A673 (cell line): ENCODE results near the gene SLC26A1. TPM values are rescaled to one million over a fixed set of nuclear protein-coding genes. Genes with fewer than 3 reads are reported as not detected.

Source experiments
- BruUV-seq: library from RNA; stranded (reverse); fragments of 400-500 nt; replicated peaks from 2 replicates; lab custom pipeline; 2021; lab: Mats Ljungman, UMichigan
- CTCF ChIA-PET: fragments of 300-600 bp; sonication (Branson Sonifier 250); formaldehyde crosslinking; loops from one replicate; lab custom pipeline; 2022; ENCODE audit warnings: antibody characterized with exemption; lab: Charles Lee
- POLR2A ChIA-PET: fragments of 300-600 bp; sonication (Branson Sonifier 250); formaldehyde crosslinking; loops from one replicate; lab custom pipeline; 2022; ENCODE audit warnings: antibody characterized with exemption; ENCODE audit not compliant: low non-redundant PET; lab: Charles Lee
- DNase-seq: peaks from one replicate; pipeline ENCODE4 v3.0.0-alpha.2; 2015; ENCODE audit warnings: low spot score
- H3K27ac ChIP-seq: fragments of 200-600 bp; sonication (generic); 2 replicates; pipeline ENCODE4 v1.5.1; 2016; ENCODE audit warnings: mixed run types, low read depth, mild to moderate bottlenecking, mixed read lengths, antibody characterized with exemption, low read length; ENCODE audit not compliant: poor library complexity, severe bottlenecking
- H3K27me3 ChIP-seq: fragments of 200-600 bp; sonication (generic); replicated peaks from 2 replicates; pipeline ENCODE4 v1.6.1; 2017; ENCODE audit warnings: mixed run types, low read depth, mild to moderate bottlenecking, mixed read lengths, antibody characterized with exemption, low read length; ENCODE audit not compliant: insufficient read depth, poor library complexity
- H3K36me3 ChIP-seq: fragments of 200-600 bp; sonication (generic); 2 replicates; pipeline ENCODE4 v1.6.1; 2016; ENCODE audit warnings: mixed run types, mild to moderate bottlenecking, mixed read lengths, antibody characterized with exemption, low read length; ENCODE audit not compliant: insufficient read depth, poor library complexity, severe bottlenecking
- H3K4me1 ChIP-seq: fragments of 200-600 bp; sonication (generic); 2 replicates; pipeline ENCODE4 v1.6.1; 2017; ENCODE audit warnings: mixed run types, mild to moderate bottlenecking, mixed read lengths, antibody characterized with exemption, low read length; ENCODE audit not compliant: insufficient read depth, poor library complexity, severe bottlenecking
- H3K4me3 ChIP-seq: fragments of 200-600 bp; sonication (generic); 2 replicates; pipeline ENCODE4 v1.5.1; 2016; ENCODE audit warnings: low read depth, mixed run types, mild to moderate bottlenecking, mixed read lengths, low read length; ENCODE audit not compliant: poor library complexity, severe bottlenecking
- H3K9me3 ChIP-seq: fragments of 200-600 bp; sonication (generic); 2 replicates; pipeline ENCODE4 v1.6.1; 2016; ENCODE audit warnings: mixed run types, low read depth, mild to moderate bottlenecking, mixed read lengths, antibody characterized with exemption, low read length; ENCODE audit not compliant: poor library complexity, severe bottlenecking
- EZH2 ChIP-seq: fragments of 200-600 bp; sonication (generic); IDR thresholded peaks from 2 replicates; pipeline ENCODE4 v1.6.1; 2017; ENCODE audit warnings: borderline replicate concordance, low read depth, mild to moderate bottlenecking, mixed read lengths, antibody characterized with exemption, low read length; ENCODE audit not compliant: poor library complexity, severe bottlenecking
- intact Hi-C: fragments of 100-400 bp; cut with micrococcal nuclease; formaldehyde crosslinking; loops from one replicate; pipeline ENCODE4 v1.10.0; 2022; ENCODE audit not compliant: unreplicated experiment
- total RNA-seq: library from RNA; stranded (reverse); gene quantifications from 2 replicates; pipeline ENCODE4 v1.2.3, GENCODE V29; 2021
- TF ChIP-seq, protein P1 (sequence below): fragments of 300-800, 200-600 bp; sonication (generic); conservative IDR thresholded peaks from 2 replicates; pipeline ENCODE4 v1.5.1; 2017; ENCODE audit warnings: low read depth, mild to moderate bottlenecking, antibody characterized with exemption, low read length, moderate library complexity, mixed read lengths

SLC26A1 gene
- total RNA-seq, 1 experiment from 2014 or later: 0.30 TPM

GRCh38 chr4:960636-961350 is 32.4 kb downstream of the SLC26A1 start:
- CTCF ChIA-PET: no interaction called here
- no peak overlapping the region for H3K27ac ChIP-seq
- no peak overlapping the region for H3K4me3 ChIP-seq
- no peaks in the 10 kb centered on the region for H3K27me3 ChIP-seq
- H3K4me1 ChIP-seq: no peaks in the 10 kb centered on the region
- no TSS peak for BruUV-seq
- no peak for TF ChIP-seq EZH2
- no peaks in the 10 kb centered on the region for H3K9me3 ChIP-seq
- intact Hi-C loops: no loop called here
- no peak for DNase-seq
- POLR2A ChIA-PET: no interaction called here
- no peaks in the 10 kb centered on the region for H3K36me3 ChIP-seq

DNA sequence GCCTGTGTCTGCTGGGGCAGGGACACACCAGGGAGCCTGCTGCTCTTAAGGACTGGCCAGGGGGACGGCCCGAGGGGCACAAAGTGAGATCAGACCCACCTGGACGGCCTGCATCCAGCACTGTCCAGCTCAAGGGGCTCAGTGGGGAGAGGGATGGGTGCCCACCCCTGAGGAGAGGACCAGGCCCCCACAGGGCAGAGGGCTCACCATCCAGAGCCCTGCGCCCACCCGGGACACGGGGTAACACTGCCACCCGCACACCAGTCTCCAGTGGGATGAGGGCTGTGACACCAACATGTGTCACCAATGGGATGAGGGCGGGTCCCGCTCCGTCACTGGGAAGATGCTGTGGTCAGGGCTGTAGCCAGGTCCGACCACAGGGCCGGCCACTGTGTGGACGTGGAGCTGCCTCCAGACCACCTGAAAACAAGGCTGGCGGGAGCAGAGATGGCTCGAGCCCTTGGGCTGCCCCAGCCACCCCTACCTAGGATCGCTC is 33.0 kb downstream of the SLC26A1 start:
- Histone ChIP-seq H3K27ac (no peak overlapping the region), H3K36me3 (no peaks in the 10 kb centered on the region), H3K27me3 (no peaks in the 10 kb centered on the region), H3K4me1 (no peaks in the 10 kb centered on the region), H3K4me3 (no peak overlapping the region), H3K9me3 (no peaks in the 10 kb centered on the region)
- TF ChIP-seq, protein P1, sequence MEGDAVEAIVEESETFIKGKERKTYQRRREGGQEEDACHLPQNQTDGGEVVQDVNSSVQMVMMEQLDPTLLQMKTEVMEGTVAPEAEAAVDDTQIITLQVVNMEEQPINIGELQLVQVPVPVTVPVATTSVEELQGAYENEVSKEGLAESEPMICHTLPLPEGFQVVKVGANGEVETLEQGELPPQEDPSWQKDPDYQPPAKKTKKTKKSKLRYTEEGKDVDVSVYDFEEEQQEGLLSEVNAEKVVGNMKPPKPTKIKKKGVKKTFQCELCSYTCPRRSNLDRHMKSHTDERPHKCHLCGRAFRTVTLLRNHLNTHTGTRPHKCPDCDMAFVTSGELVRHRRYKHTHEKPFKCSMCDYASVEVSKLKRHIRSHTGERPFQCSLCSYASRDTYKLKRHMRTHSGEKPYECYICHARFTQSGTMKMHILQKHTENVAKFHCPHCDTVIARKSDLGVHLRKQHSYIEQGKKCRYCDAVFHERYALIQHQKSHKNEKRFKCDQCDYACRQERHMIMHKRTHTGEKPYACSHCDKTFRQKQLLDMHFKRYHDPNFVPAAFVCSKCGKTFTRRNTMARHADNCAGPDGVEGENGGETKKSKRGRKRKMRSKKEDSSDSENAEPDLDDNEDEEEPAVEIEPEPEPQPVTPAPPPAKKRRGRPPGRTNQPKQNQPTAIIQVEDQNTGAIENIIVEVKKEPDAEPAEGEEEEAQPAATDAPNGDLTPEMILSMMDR: no peak
- TF ChIP-seq EZH2: no peak
- no TSS peak for BruUV-seq
- ChIA-PET CTCF (no interaction called here), POLR2A (no interaction called here)
- intact Hi-C loops: no loop called here
- DNase-seq: no peak

- no TSS peak for BruUV-seq
- H3K4me3 ChIP-seq: no peak overlapping the region
- DNase-seq: no peak
- CTCF ChIA-PET: no interaction called here
- H3K4me1 ChIP-seq: no peaks in the 10 kb centered on the region
- H3K27me3 ChIP-seq: no peaks in the 10 kb centered on the region
- no peaks in the 10 kb centered on the region for H3K9me3 ChIP-seq
- POLR2A ChIA-PET: no interaction called here
- H3K36me3 ChIP-seq: no peaks in the 10 kb centered on the region
- no peak for TF ChIP-seq EZH2
- TF ChIP-seq, protein P1: no peak
- no peak overlapping the region for H3K27ac ChIP-seq
- intact Hi-C loops: no loop called here
Observed at GRCh38 chr4:959338-960139, 33.7 kb downstream of the SLC26A1 start.
